ENCODE measurements around the gene LAMB4.

LAMB4 gene

GRCh38 chr7:107977048-107977447 lies 153.1 kb downstream of the LAMB4 start:
- no peaks in the 10 kb centered on the region; the same call in 1 of the 2 replicates for H3K27me3 ChIP-seq (replicated peaks; ENCODE audit: control insufficient read depth, insufficient read depth, low read length)

DNA sequence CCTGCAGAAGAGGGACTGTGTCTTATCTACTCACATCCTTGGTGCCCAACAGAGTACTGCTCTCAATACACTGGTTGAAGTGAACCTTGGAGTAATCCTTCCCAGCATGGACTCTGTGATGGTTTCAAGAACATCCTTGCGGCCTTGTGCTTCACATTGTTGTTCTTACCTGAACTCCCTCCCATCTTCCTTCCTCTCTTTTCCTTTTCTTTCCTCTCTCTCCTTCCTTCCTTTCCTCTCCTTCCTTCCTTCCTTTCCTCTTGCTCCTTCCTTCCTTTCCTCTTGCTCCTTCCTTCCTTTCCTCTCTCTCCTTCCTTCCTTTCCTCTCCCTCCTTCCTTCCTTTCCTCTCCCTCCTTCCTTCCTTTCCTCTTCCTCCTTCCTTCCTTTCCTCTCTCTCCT lies 153.5 kb downstream of the LAMB4 start:
- no peak for TF ChIP-seq CTCF (IDR thresholded peaks at IDR 0.05; ENCODE audit: insufficient read depth, low read length, poor library complexity, severe bottlenecking)
- no peak for DNase-seq (ENCODE audit: extremely low read depth, insufficient read length)
- no peaks in the 10 kb centered on the region; the same call in 1 of the 2 replicates for H3K27me3 ChIP-seq (replicated peaks; ENCODE audit: control insufficient read depth, insufficient read depth, low read length)
- H3K4me3 ChIP-seq (replicated peaks; ENCODE audit: low read depth, low read length): no peak overlapping the region
- no peaks in the 10 kb centered on the region for H3K36me3 ChIP-seq (ENCODE audit: control insufficient read depth, insufficient read depth, low read length)

More at GRCh38 chr7:107977048-107977447, 153.1 kb downstream of the LAMB4 start:
- no peak for DNase-seq (ENCODE audit: extremely low read depth, insufficient read length)
- TF ChIP-seq CTCF (IDR thresholded peaks at IDR 0.05; ENCODE audit: insufficient read depth, low read length, poor library complexity, severe bottlenecking): no peak
- Histone ChIP-seq H3K36me3 (ENCODE audit: control insufficient read depth, insufficient read depth, low read length) (no peaks in the 10 kb centered on the region), H3K4me3 (replicated peaks; ENCODE audit: low read depth, low read length) (no peak overlapping the region)

- TF ChIP-seq CTCF (IDR thresholded peaks at IDR 0.05; ENCODE audit: insufficient read depth, low read length, poor library complexity, severe bottlenecking): no peak
- DNase-seq (ENCODE audit: extremely low read depth, insufficient read length): no peak
- no peaks in the 10 kb centered on the region; the same call in 1 of the 2 replicates for H3K27me3 ChIP-seq (replicated peaks; ENCODE audit: control insufficient read depth, insufficient read depth, low read length)
- no peaks in the 10 kb centered on the region for H3K36me3 ChIP-seq (ENCODE audit: control insufficient read depth, insufficient read depth, low read length)
- H3K4me3 ChIP-seq (replicated peaks; ENCODE audit: low read depth, low read length): no peak overlapping the region
These were observed 154.7 kb downstream of the LAMB4 start for GRCh38 chr7:107975394-107976013.

GRCh38 chr7:107973861-107974260 lies 156.3 kb downstream of the LAMB4 start:
- no peak for DNase-seq (ENCODE audit: extremely low read depth, insufficient read length)
- Histone ChIP-seq H3K4me3 (replicated peaks; ENCODE audit: low read depth, low read length) (no peak overlapping the region), H3K27me3 (replicated peaks; ENCODE audit: control insufficient read depth, insufficient read depth, low read length) (no peaks in the 10 kb centered on the region; the same call in 1 of the 2 replicates), H3K36me3 (ENCODE audit: control insufficient read depth, insufficient read depth, low read length) (no peaks in the 10 kb centered on the region)
- TF ChIP-seq CTCF (IDR thresholded peaks at IDR 0.05; ENCODE audit: insufficient read depth, low read length, poor library complexity, severe bottlenecking): no peak

Data from GM06990 (cell line).